T-helper 1 cell treated with Interleukin-12 subunit alpha and Interleukin-12 subunit beta and Interleukin-4 antibody, amounts not matched to agents 30 μg/mL and 1 μg/mL, for 36 hours (primary cell): Measurements from ENCODE around the gene MKKS.
"Not testable (repeated sequence)": the region's sequence is repeated elsewhere in the genome, so short reads cannot be mapped to it uniquely, and the experiment has no call there.

Experiments used
- H3K27ac Mint-ChIP-seq: one replicate; pipeline ENCODE4 v1.8.0; 2021; ENCODE audit warnings: mild to moderate bottlenecking, mixed read lengths
- H3K27me3 Mint-ChIP-seq: one replicate; pipeline ENCODE4 v1.8.0; 2021; ENCODE audit warnings: low read depth, mixed read lengths
- H3K36me3 Mint-ChIP-seq: one replicate; pipeline ENCODE4 v1.8.0; 2021; ENCODE audit warnings: low read depth, mixed read lengths
- H3K4me1 Mint-ChIP-seq: one replicate; pipeline ENCODE4 v1.8.0; 2021; ENCODE audit warnings: low read depth, mixed read lengths
- H3K4me3 Mint-ChIP-seq: one replicate; pipeline ENCODE4 v1.8.0; 2021; ENCODE audit warnings: mild to moderate bottlenecking, moderate library complexity, mixed read lengths
- H3K9me3 Mint-ChIP-seq: one replicate; pipeline ENCODE4 v1.8.0; 2021; ENCODE audit warnings: mixed read lengths

Gene MKKS

DNA sequence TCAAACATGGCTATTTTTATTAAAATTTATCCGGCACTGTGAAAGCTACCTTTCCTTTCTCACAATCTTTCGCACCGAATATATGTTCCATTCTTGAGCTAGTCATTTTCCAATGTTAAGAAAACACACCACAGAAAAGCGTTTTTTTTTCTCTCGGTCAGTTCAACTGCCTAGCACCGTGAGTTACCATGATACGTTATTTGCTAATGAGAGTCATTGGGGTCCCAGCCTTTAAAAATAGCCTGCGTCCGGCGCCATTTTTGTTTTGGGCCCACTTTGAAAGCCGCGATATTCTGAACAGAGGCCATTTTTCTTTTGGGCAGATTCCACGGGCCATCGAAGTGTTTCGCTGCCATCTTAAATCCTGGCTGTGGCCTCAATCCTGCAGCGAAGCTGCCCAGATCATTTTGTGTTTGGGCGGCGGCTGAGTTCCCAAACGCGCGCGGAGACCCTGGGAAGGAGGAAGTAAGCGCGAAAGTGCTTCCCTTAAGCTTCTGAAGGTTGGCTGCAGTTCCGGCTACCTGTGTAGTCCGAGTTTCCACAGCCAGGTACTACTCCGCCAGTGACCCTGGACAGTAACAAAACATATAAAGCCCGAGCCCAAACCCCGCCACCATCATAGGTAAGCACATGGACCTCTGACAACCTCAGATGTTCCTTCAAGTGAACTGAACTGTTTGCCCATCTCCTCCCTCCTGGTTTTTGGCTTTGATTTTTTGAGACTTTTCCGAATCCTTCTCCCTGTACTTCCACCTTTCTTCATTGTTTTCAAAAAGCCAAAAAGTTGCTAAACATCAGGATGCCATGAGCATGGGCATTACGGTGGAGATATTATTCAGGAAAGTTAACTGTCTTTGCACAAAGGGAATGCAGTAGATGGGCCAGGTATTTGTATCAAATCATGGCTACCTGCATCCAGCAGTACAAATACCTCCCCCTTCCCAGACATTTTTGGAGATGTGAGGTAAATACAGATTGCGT is 1.1 kb upstream of the MKKS start, which contains the start of gene SLX4IP:
SLX4IP (plus strand) TSS at position 474 of the 981 bp plus-strand sequence. CDS start 22,900 bp downstream, outside the sequence.
- H3K27me3 Mint-ChIP-seq, result no peaks in the 10 kb centered on the region
- peak within 1 kb of the TSS; percentile 96 for H3K27ac Mint-ChIP-seq
- H3K4me1 Mint-ChIP-seq, result peaks cover 27% of the 10 kb centered on the region
- H3K4me3 Mint-ChIP-seq, result peak within 1 kb of the TSS; percentile 85
- no peaks in the 10 kb centered on the region for H3K9me3 Mint-ChIP-seq
- H3K36me3 Mint-ChIP-seq, result no peaks in the 10 kb centered on the region

DNA sequence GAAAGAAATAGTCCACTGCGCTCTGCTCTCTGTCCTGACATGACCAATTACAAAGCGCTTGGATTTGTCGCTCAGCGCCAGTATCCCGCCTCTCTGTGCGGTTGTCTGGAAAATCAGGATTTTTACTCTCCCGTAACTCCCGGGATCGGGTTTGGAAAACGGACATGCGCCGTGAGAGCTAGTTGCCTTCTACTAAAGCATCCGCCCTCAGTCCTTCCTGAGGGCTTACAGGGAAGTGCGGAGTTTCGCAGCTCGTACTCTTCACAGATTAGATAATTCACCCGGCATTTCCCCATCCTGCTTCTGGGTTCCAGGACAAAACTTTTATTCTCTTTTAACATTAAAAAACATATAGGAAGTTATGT is 427 bp upstream of the MKKS start:
- Mint-ChIP-seq H3K4me1 (peaks cover 27% of the 10 kb centered on the region), H3K4me3 (peak overlapping the region; percentile 85), H3K9me3 (no peaks in the 10 kb centered on the region), H3K27me3 (no peaks in the 10 kb centered on the region), H3K27ac (peak overlapping the region; percentile 96), H3K36me3 (no peaks in the 10 kb centered on the region)

DNA sequence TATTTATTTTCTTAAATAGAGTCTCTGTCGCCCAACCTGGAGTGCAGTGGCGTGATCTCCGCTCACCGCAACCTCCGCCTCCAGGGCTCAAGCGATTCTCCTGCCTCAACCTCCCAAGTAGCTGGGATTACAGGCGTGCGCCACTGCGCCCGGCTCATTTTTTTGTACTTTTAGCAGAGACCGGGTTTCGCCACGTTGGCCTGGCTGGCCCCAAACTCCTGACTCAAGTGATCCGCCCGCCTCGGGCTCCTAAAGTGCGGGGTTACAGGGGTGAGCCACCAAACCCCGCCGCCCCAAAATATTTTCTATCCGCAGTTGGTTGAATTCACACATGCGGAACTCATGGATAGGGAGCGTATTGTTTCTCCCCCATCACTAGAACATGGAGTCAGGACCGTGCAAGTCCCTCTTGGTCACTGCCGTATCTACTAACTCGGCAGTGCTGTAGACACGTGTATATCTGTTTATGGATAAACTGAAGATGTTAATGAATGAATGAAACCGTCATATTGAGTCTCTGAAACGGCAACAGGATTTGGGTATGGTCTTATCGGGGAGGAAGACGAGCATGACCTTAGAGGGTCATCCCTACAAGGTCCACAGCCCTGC is 904 bp downstream of the MKKS start:
- H3K27me3 Mint-ChIP-seq, result no peaks in the 10 kb centered on the region
- H3K9me3 Mint-ChIP-seq, result no peaks in the 10 kb centered on the region
- peak overlapping the region; percentile 96 for H3K27ac Mint-ChIP-seq
- no peaks in the 10 kb centered on the region for H3K36me3 Mint-ChIP-seq
- H3K4me3 Mint-ChIP-seq, result peak overlapping the region; percentile 85
- H3K4me1 Mint-ChIP-seq, result peaks cover 29% of the 10 kb centered on the region

DNA sequence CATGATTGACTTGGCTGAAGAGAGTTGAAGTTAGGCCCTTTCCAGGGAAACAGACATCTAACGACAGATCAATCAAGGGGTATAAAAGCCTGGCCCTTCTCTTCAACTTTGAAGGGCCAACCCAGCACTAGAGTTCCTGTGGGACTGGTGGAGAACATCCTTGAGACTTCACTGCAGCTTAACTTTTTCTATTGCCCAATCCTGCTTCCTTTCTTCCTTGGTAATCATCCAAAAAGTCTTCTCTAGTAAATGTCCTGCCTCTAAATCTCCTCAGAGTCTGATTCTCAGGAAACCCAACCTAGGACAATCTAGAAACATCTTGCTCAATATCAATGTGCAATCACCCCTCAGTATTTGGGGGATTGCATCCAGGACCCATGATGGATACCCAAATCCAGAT is 1.9 kb downstream of the MKKS start:
- no peaks in the 10 kb centered on the region for H3K36me3 Mint-ChIP-seq
- H3K4me3 Mint-ChIP-seq, result no peak overlapping the region
- no peaks in the 10 kb centered on the region for H3K27me3 Mint-ChIP-seq
- no peak overlapping the region for H3K27ac Mint-ChIP-seq
- no peaks in the 10 kb centered on the region for H3K9me3 Mint-ChIP-seq
- peaks cover 26% of the 10 kb centered on the region for H3K4me1 Mint-ChIP-seq

DNA sequence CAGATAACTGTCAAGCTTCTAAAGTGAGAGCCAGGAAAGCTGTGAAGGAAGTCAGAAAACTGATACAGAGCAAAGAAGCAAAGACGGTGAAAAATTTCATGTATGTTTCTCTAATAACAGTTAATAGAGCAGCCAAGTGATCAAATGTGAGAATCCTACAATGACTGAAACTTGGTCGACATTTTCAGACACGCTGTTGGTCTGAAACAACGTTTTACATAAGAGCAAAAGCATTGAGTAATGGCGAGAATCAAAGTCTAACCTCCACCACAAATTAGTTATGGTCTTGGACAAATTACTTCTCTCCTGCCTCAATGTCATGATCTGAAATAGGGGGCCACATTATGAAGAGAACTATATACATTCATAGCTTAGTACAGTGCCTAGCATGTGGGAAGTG is 3.3 kb downstream of the MKKS start:
- H3K4me3 Mint-ChIP-seq, result no peak overlapping the region
- peaks cover 24% of the 10 kb centered on the region for H3K4me1 Mint-ChIP-seq
- no peaks in the 10 kb centered on the region for H3K36me3 Mint-ChIP-seq
- H3K27ac Mint-ChIP-seq, result no peak overlapping the region
- H3K27me3 Mint-ChIP-seq, result no peaks in the 10 kb centered on the region
- H3K9me3 Mint-ChIP-seq, result no peaks in the 10 kb centered on the region

DNA sequence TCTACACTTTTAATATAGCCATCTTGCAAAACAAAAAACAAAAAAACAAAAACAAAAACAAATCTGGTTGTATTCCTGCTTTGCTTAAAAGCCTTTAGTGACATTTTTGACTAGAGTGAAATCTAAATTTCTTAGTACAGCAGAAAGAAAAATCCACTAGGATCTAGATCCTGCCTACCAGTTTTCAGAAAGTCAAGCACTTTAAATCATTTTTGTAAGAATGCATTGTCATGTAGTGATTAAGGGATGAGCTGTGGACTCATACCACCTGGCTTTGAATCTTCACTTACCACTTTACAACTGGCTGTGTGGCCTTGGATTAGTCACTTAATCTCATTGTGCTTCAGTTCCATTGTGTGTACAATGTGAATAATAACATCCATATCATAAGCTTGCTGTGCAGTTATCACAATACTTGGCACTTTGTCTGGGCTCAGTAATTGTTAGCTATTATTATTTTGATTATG is 4.0 kb downstream of the MKKS start:
- no peaks in the 10 kb centered on the region for H3K9me3 Mint-ChIP-seq
- peaks cover 17% of the 10 kb centered on the region for H3K4me1 Mint-ChIP-seq
- H3K4me3 Mint-ChIP-seq, result no peak overlapping the region
- no peaks in the 10 kb centered on the region for H3K36me3 Mint-ChIP-seq
- H3K27ac Mint-ChIP-seq, result no peak overlapping the region
- no peaks in the 10 kb centered on the region for H3K27me3 Mint-ChIP-seq

DNA sequence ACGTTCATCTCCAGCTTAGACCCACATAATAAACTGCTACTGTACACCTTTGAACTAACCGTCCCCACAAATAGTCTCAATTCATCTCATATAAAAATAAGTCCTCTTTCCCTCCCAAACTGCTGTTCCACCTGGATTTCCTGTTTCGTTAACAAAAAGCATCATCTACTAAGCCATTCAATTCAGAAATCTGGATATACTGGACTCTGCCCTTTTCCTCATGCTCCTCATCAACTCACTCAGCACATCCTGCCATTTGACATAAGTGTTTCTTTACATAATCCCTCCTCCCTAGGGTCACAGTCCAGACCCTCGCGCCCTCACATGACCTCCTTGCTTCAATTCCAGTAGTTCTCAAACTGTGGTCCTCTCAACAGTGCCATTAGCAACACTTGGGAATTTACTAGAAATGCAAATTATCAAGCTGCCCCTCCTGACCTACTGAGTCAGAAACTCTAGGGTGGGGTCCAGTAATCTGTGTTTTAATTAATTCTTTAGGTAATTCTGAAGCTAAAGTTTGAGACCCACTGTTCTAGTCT is 4.5 kb downstream of the MKKS start:
- H3K4me1 Mint-ChIP-seq, result peaks cover 17% of the 10 kb centered on the region
- no peaks in the 10 kb centered on the region for H3K9me3 Mint-ChIP-seq
- H3K4me3 Mint-ChIP-seq, result no peak overlapping the region
- no peaks in the 10 kb centered on the region for H3K27me3 Mint-ChIP-seq
- no peak overlapping the region for H3K27ac Mint-ChIP-seq
- no peaks in the 10 kb centered on the region for H3K36me3 Mint-ChIP-seq

DNA sequence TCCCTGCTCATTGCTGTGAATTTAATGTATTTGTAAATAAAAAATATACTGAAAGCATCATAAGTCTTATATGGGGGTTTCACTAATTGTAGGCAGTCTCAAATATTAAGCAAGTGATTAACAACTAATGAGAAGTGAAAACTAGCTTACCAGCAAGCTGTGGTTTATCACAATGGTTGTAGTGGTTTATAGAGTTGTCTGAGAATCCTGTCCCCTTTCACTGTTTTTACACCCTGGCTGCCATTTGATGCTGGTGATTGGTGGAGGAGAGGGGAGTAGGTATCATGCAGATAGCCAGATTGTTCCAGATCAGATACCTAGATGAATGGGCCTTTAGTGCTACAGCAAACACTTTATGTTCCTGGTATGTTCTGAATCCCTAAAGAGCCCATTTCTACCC is 6.0 kb downstream of the MKKS start:
- Mint-ChIP-seq H3K36me3 (peaks cover 3% of the 10 kb centered on the region), H3K27me3 (no peaks in the 10 kb centered on the region), H3K4me1 (peaks cover 12% of the 10 kb centered on the region), H3K9me3 (no peaks in the 10 kb centered on the region), H3K4me3 (no peak overlapping the region), H3K27ac (no peak overlapping the region)

DNA sequence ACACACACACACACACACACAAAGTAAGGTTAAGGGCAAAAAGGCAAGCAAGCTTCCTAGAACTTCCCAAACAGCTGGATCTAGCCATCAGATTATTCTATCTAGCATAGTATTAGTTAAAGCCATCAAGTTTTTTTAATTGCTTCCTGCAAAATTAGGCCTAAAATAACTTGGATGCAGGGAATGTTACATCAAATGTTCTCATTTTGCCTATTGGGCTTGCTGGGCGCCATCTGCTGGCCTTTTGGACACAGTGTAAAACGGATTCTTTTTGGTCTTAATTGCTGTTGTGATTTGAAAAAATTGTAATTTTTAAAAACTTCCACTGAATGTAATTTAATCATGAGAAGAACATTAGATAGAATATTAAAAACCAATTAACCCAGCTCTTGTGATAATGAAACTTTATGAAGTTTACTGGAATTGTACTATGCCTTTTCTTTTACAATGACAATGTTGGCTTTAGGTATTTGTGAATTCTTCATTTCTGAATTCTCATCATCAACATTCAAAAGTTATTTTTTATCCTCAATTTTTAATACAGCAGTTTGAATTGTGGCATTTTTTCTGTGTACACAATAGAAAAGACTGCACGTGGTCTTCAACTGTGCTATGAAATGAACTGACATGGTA is 6.8 kb downstream of the MKKS start:
- H3K27ac Mint-ChIP-seq, result no peak overlapping the region
- peaks cover 12% of the 10 kb centered on the region for H3K4me1 Mint-ChIP-seq
- H3K9me3 Mint-ChIP-seq, result no peaks in the 10 kb centered on the region
- H3K36me3 Mint-ChIP-seq, result peaks cover 3% of the 10 kb centered on the region
- H3K27me3 Mint-ChIP-seq, result no peaks in the 10 kb centered on the region
- H3K4me3 Mint-ChIP-seq, result no peak overlapping the region

DNA sequence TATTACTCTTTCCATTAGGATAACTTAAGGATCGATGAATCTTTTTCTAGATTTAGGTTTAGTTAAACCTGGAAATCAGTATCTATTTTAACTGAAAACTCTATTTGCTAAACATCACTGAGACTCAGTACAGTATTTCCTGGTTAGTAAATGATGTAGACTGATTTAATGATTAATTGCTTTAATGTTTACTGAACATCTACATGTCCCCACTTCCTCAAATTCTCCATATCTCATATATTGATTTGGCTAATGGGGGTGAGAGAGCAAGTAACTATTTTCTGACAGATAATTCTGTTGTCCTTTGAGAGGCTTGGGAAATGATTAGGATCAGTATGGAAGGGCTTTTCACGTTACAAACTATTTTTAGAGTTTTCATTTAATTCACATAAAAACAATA is 10.3 kb downstream of the MKKS start:
- Mint-ChIP-seq H3K36me3 (peaks cover 5% of the 10 kb centered on the region), H3K27ac (no peak overlapping the region)

DNA sequence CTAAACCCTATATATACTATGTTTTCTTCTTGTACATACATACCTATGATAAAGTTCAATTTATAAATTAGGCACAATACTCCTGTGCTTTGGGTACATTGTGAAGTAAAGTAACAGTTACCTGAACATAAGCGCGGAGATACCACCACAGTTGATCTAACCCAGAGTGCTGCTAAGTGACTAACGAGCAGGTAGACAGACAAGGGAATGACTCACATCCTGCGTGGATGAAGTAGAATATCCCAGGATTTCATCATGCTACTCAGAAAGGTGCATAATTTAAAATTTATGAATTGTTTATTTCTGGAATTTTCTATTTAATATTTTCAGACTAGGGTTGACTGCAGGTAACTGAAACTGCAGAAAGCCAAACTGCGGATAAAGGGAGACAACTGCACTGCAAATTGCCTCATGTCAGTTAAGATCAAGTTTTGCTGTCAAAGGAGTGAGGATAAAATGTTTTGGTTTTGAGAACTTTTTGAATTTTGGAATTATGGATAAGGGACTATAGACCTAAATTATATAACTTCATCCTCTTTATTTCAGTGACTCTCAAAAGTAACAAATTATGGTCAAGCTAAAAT is 14.4 kb downstream of the MKKS start:
- H3K9me3 Mint-ChIP-seq, result no peaks in the 10 kb centered on the region
- H3K27ac Mint-ChIP-seq, result no peak overlapping the region
- H3K27me3 Mint-ChIP-seq, result no peaks in the 10 kb centered on the region
- H3K36me3 Mint-ChIP-seq, result peaks cover 11% of the 10 kb centered on the region
- peaks cover 7% of the 10 kb centered on the region for H3K4me1 Mint-ChIP-seq
- no peak overlapping the region for H3K4me3 Mint-ChIP-seq

More for the DNA sequence above, 10.3 kb downstream of the MKKS start:
- Mint-ChIP-seq H3K4me1 (peaks cover 1% of the 10 kb centered on the region), H3K9me3 (no peaks in the 10 kb centered on the region), H3K27me3 (no peaks in the 10 kb centered on the region), H3K4me3 (no peak overlapping the region)

DNA sequence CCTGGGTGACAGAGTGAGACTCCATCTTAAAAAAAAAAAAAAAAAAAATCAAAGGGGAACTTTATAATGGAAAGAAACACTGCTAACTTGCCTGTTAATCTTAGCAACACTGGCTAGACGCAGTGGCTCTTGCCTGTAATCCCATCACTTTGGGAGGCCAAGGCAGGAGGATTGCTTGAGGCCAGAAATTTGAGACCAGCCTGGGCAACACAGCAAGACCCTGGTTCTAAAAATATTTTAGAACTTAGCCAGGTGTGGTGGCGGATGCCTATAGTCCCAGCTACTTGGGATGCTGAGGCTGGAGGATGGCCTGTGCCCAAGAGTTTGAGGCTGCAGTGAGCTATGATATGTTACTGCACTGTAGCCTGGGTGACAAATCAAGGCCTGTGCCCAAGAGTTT is 16.8 kb downstream of the MKKS start:
- H3K4me1 Mint-ChIP-seq, H3K27ac Mint-ChIP-seq, H3K4me3 Mint-ChIP-seq, H3K9me3 Mint-ChIP-seq, H3K27me3 Mint-ChIP-seq, H3K36me3 Mint-ChIP-seq: not testable (repeated sequence)

DNA sequence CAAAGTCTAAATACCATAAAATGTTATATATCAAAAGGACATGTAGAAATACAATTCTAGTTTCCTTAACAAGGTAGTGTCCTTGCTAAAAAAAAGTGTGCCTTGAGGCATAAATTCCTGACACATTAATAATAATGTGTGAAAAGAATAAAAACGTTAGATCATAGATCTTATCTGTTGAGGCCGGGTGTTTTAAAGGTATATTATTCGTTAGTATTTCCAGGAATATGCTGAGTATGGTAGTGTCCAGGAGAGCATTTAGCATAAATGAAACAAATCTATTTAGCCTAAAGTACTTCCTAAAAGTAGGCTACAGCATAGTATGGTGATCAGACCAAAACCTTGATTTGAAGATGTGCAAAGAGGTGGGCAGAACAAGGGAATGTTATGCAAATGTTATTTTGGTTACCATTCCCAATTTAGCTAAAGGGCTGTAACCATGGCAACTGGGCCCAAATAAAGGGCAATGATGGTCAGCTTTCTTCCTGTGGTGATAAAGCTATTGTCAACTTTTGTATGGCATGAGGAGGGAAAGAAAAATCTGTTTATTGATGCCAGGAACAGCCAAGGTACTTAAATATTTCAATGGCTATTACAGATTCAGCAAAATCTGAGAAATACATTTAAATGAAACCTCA is 18.9 kb downstream of the MKKS start:
- Mint-ChIP-seq H3K27ac (no peak overlapping the region), H3K9me3 (no peaks in the 10 kb centered on the region), H3K4me3 (no peak overlapping the region), H3K36me3 (peaks cover 6% of the 10 kb centered on the region), H3K4me1 (peaks cover 5% of the 10 kb centered on the region), H3K27me3 (no peaks in the 10 kb centered on the region)
